Non-pigmented ciliary epithelial cell (primary cell): ENCODE results near the gene FOXC2.
"Not testable (repeated sequence)": the region's sequence is repeated elsewhere in the genome, so short reads cannot be mapped to it uniquely, and the experiment has no call there.

Source experiments
- DNase-seq: peaks from one replicate; pipeline ENCODE4 v3.0.0-alpha.2; 2010; ENCODE audit warnings: low read depth

Gene FOXC2

DNA sequence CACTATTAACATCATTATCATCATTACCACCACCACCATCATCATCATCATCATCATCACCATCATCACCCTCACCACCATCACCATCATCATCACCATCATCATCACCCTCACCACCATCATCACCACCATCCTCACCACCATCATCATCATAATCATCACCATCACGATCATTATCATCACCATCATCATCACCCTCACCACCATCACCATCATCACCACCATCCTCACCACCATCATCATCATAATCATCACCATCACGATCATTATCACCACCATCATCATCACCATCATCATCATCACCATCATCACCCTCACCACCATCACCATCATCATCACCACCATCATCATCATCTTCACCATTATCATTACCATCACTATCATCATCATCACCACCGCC lies 21.3 kb downstream of the FOXC2 start:
- not testable (repeated sequence) for DNase-seq

DNA sequence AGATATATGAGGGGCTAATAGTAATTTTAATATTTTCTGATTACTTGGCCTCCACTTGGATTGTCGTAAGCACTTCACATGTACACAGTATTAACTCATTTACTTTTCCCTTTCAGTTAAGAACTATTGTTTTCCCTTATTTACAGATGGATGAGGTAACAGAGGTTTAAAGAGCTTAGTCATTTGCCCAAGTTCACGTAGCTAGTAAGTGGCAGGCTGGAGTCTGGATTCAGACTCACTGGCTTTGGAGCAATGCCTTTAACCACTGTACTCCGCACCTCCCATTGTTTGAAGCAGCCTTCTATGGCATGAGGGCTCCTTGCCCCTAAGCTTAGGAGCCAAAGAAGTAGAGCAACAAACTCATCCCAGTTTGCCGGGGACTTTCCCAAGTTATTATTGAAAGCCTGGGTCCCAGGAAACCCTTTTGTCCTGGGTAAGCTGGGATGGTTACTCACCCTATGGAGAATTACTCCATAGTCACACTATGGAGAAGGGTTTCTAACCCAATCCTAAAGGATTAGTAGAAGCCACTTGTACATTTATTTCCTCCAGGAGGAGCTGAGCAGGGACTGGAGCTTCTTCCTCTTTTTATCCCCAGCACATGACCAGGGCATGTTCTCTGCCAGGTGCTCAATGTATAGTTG lies 24.0 kb downstream of the FOXC2 start:
- DNase-seq = peak; percentile 84

DNA sequence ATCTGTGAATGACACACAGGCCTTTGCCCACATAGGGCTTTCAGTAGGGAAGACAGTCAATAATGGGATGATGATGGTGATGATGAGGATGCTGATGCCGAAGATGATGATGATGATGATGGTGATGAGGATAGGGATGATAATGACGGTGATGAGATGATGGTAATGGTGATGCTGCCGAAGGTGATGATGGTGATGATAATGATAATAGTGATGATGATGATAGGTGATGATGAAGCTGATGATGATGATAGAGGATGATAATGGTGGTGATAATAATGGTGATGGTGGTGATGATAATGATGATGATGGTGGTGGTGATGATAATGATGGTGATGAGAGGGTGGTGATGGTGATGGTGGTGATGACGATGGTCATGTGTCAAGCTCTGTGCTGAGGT lies 24.6 kb downstream of the FOXC2 start:
- DNase-seq = no peak

DNA sequence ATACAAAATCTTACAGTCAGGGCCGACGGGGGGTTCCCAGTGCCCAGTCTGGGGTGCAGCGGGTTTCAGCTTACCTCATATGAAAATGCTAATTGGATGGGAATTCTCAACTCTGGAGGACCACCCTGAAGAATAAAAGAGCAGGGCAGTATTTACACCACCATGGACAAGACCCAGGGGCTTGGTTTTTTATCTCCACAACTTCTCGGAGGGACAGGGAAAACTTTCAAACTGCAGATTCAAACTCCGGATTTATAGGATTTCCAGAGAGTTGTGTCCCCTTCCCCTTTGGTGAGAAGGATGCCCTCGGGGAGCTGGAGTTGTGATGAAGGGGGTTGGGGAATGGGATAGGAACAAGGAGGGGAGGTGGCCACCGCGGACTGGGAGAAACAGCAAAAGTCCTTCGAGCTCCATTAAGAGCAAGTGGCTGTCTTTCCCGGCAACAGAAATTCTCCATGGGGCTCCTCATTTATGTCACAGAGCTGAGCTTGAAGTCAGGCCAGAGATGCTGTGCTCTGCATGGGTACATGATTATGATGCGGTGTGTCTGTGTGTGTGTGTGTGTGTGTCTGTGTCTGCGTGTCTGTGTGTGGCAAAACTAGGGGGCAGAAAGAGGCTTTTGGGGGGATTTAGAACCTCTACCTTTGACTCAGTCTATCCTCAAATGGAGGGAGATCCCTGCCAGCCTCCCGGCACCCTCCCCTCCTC lies 27.4 kb downstream of the FOXC2 start:
- no peak for DNase-seq

DNA sequence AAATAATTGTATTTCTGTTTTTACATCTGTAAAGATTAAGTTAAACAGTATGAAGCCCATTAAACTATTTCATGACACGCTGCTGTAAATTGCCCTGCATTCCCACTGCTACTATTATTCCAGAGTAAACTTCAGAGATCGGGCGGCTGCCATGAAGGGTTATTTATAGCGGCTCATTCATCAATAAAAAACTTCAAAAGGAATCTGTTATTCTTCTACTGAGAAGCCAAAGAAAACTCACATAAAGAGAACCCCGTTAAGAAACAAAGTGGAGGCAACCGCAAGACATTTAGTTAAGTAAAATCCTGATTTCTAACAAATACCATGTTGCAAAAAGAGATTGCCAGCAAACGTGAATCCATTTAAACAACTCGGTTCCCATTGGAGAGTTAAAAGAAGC lies 28.1 kb downstream of the FOXC2 start:
- no peak for DNase-seq

DNA sequence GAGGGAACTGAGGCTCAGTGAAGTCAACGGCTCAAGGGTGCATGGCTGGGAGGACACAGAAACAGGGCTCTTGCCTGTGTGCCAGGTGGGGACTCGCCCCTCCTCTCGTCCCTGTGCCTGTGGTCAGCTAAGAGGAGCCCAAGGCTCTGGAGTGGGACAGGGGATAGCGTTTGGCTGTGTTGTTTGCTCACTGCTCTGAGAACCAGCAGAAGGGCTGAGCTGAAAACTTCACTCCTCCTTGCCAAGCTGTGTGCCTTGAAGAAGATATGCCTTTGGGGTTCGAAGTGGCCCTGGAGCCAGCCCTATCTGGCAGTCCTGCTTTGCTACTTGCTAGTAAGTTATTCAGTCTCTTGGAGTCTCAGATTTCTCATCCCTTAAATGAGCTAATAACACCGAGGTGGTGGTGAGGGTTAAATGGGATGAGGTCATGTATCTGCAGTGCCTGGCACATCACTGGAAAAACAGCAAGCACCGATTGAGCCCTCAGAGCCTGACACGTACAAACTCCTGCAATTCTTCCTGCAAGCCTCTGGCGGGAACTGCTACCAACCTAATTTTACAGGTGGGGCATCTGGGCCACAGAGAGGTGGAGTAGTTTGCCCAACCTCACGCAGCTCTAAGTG lies 29.5 kb downstream of the FOXC2 start:
- no peak for DNase-seq

DNA sequence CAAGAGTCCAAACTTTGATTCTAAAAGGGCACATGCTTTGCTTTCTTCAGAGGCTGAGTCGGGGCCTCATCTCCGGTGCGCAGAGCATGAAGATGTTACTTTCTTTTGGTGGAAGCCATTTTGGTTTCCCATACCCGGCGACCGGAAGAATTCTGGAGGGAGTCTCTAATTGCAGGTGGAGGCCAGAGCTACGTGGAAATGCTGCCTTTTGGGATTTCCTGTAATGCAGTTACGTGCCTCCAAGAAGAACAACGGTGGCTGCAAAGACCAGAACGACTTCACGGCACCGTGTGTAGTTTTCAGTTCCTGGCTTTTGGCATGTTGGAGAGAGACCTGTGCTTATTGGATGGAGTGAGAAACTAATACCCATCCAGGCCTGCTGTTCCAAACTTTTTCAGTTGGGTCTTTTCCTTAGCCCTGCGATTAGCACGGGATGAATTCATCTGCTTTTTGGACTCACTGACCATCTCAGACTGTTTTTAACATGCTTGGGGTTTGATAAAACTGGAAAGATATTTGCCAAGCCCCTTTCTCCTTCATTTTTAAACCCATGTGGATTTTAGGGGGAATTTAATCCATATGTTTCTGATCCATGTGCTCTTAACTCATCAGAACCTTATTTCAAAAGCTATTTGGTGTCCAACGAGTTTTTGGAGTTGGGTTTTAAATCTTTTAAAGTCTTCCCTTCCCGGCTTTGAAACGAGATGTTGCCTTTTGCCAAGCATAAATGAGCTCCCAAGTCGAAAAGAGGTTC lies 30.7 kb downstream of the FOXC2 start:
- DNase-seq = no peak

DNA sequence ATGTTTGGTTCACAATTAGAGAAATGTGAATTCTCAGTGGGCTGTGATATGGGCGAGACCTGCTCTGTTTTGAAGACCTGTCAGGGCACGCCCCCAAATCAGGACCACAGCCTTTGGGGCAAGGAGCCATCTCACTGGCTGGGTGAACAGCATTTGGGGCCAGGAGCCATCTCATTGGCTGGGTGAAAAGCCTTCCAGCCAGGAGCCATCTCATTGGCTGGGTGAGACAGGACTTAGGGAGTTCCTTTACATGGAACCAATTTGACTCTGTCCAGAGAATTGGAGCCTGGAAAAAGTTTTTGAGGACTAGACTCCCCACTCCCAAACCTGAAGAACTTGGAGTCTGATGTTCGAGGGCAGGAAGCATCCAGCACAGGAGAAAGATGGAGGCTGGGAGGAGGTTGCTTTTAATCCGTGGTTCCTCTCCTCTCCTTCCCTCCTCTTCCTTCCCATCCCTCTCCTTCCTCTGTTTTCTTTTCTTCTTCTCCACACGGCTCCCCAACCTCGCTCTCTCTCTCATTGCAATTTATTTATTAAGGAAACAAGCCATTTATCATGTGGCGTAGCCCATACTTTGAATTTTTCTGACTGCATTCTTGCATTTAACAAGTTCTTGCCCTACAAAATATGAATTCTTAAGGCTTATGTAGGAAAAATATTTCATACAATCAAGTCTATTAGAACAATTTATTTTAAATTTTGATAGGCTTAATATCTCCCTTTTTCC lies 31.4 kb downstream of the FOXC2 start:
- DNase-seq = no peak

DNA sequence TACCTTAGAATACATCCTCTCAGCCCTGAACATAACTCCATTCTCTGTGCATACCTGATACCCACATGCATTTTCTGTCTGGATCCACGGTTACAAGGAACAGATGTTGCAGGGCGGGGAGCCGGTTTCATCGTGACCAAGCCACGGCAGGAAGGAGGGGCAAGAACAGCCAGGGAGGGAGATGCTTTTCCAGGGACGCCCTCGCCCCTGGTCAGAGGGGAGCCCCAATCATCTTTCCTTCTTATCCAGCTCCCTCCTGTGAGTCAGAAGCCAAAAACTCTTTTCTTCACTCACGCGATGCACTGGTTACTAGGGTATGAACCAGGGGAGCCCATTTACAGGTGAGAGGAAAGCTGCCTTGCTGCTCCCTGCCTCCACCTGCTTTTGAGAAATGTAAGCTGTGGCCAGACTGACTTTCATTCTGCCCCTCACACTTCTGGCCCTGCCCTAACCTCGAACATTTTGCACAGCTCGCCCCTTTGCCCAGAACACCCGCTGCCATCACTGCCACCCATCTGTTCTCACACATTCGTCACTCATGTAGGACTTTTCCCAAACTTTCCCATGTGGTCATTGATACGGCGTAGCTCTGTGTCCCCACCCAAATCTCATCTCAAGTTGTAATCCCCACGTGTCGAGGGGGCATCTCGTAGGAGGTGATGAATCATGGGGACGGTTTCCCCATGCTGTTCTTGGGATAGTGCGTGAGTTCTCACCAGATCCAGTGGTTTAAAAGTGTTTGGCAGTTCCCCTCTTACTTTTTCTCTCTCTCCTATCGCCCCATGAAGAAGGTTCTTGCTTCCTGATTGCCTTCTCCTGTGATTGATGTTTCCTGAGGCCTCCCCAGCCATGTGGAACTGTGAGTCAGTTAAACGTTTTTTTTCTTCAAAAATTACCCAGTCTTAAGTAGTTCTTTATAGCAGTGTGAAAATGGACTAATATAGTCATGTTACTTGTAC lies 32.3 kb downstream of the FOXC2 start:
- DNase-seq = no peak

DNA sequence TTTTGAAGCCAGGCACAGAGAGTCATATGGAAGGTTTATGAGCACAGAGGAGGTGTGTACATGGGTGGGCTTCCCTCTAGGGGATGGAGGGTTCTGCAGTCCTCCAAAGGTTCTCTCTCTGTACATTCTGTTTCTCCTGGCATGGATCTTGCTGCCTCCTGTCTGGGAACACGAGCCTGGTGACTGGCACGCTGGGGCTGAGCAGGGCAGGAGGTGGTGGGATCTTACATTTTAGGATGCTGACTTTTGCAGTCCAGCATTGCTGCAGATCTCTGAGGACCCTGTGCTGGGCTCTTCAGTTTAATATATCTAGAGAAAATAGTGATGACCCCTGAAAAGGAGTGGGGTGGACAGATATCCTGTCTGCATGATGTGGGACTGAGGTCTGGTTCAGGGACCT lies 34.7 kb downstream of the FOXC2 start:
- no peak for DNase-seq

DNA sequence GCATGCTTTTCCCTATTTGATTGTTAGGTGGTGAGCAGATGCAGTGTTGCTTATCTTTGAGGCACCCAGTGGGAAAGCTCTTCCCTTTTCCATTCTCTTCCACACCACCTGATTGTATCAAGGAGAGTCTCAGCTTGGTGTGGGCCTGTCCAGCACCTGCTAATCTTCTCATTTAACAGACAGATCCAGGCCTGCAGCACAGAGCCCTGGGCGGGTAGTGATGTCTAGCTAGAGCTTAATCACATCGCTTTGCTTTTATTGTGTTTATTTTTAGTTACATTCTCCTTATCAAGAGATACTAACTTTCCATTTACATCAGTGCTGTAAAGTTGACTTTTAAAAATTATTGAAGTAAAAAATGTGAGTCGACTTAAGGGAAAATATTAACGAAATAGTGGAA lies 35.9 kb downstream of the FOXC2 start:
- no peak for DNase-seq

DNA sequence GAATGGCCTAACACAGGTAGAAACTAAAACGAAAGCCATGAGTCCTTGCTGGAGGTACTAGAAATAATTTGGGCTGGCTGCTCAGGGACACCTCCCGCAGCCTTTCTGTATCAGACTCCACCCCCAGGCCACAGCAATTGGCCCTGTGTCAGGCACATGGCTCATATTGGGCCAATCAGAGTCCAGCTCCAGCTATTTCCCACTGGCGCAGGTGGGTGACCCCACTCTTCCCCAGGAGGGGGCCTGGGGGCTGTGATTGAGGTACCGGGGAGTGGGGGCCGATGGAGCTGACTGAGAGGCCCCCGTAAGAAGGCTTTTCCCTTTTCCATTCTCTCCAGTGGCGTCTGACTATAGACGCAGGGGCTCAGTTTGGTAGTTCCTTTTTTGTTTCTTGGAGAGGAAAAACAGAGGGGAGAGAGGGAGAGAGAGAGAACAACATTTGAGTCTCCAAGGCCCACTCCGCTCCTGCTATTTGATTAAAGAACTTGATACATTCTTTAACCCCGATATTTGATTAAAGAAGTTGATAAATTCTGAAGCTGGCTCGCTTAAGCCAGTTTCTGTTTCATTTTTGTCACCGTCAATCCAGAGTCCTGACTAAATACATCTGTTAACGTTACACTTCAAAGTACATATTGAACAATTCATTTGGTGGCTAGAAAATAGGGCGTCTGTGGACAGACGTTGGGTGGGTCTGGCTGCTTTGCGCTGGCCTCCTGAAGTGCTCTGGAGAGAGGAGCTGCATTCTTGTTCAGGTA lies 38.0 kb downstream of the FOXC2 start:
- DNase-seq = no peak

DNA sequence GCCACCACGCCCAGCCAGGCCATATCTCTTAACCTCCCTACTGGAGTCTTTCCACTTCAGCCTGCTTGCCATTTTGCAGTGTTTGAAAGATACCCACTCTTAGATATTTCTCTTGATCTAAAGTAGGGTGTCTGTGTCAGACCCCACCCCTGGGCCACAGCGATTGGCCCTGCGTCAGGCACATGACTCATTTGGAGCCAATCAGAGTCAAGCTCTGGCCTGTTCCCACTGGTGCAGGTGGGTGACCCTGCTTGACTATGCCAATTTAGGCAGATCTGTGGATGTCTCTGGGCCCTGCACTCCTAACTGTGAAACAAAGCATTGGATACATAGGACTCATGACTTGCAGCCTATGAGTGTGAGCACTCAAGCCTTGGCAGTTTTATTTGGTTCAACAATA lies 39.3 kb downstream of the FOXC2 start:
- no peak for DNase-seq

DNA sequence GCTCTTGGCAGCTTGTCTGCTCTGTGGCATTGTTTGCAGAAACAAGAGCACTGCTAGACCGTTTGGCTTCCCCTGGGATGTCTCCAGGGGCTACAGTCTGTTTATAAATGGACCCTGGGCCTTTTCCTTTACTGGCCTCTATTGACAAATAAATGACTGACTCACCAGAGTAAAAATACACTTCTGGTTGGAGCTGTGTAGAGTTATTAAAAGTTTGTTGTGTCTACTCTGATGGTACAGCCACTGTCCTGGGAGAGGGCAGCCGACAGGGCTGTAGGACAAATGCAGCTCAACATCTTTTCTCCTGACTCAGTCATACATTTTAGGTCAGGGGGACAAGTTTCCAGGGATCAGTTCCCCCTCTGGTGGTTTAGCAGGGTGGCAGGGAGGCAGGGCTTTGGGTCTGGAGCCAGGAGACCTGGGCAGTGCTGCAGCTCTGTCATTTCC lies 41.7 kb downstream of the FOXC2 start:
- no peak for DNase-seq

DNA sequence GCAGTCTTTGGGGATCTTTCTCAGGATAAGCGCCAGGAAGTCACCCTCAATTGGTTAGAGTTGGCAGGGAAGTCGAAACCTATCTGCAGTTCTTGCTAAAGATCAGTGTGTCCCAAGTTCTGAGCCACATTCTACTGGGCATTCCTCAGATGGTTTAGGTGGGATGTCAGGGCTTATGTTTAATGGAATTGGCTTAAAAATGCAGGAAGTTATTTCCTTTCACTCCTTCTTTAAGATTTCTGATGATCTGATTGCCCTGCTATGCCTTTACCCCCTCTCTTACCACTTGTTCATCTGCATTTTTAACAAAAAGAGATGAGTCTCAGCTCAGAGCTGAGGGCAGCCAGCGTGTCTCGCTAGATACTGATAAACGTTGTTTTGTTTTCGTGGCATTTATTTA lies 42.5 kb downstream of the FOXC2 start:
- peak; percentile 90 for DNase-seq

DNA sequence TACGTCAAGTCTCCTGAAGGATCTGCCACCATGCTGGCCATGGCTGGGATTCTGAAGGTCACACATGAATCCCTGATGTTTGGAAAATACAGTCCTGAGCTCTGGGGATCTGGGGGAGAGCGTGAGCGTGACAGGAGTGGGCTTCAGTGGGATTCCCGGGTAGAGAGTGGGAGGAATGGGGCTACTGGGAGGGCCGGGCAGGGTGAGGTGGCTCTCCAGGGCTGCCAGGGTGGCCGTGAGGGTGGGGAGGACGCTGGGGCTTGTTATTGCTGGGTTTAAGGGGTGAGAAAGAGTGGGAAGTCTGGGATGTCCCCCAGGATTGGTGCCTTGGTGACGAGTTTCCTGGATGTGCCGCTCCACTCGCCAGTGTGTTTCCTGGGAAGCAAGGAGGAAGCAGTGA lies 43.0 kb downstream of the FOXC2 start:
- DNase-seq = no peak

DNA sequence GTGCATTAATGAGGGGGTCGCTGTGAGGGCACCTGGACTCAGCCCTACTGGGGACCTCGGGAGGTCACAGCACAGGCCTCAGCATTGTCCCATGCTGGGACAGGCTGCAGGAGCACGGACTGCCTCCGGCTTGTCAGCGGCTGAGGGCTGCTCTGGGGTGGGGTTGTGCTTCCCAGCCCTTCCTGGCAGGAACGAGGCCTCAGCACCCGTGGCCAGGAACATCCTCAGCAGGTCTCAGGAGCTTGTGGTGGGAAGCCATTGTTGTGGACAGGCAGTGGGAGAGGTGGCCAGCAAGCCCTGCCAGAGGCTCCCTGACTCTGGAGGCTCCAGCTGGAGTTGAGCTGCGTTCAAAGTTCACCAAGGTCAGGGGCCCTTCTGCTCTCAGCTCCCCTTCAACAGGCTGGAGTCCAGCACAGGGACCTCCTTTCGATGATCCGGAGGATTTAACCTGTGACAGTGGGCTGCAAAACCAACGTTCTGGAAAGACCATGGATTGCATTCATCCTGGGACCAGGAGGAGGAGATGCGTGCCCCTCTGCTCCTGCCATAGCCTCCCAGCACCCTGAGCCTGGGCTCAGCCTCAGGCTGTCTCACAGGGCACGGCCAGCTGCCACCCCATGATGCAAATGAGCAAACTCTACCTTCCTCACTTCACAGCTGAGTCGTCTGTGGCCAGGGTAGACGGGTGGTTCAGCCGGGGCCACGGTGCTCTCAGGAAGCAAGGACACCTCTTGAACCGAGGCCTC lies 44.3 kb downstream of the FOXC2 start:
- no peak for DNase-seq

DNA sequence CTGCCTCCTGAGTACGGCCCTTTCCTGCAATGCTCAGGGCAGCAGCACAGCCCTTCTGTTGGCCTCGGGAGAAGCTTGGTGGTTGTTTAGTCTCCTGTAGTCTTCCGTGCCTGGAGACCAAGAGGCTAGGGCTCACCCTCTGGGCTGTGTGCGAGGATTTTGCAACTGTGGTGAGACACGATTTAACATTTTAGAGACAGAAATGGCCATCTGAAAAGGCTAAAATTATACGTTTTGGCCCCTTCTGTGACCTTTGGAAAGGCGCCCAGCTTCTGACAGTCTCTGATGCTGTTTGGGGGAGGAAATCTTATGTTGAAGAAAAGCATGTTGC lies 44.9 kb downstream of the FOXC2 start:
- DNase-seq = no peak

DNA sequence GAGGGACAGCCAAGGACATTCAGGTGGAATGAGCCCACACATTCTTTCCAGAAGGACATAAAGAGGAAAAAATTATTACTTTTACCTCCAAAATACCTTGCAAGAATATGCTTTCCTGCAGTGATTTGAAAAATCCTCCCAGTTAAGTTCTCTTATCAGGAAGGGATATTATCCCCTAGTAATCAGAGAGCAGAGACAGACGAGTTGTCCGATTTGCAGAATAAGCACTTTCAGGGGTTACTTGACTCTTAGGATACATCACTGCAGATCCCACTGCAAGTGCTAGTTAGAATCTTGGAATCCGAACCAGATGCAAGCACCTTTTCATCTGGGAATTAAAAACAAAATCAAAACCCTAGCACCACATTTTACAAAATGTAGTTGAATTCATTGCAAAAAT lies 45.3 kb downstream of the FOXC2 start:
- DNase-seq = no peak

DNA sequence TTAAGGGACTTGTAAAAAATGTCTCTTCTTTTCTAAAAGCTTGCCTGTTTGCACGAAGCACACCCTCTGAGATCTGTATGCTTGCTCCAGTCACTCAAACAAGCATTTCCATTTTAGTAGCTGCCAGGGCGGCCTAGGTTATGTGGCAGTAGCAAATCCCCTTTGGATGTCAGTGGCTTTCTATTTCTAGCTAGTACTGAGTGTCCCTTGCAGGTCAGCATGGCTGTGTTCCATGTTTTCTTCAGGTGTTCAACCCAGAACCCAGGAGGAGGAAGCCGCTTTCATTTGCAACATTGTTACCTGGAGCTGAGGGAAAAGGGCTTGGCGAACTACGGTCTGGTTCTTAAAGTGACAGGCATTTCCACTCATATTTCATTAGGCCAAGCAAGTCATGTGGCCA lies 48.1 kb downstream of the FOXC2 start:
- DNase-seq = no peak
